Smooth muscle cell (in vitro differentiated cells): ENCODE measurements around the gene ACTN2. TPM values are rescaled to one million over a fixed set of nuclear protein-coding genes. Genes with fewer than 3 reads are reported as not detected.

Source experiments
- DNase-seq: peaks from one replicate; lab custom pipeline; 2025; ENCODE audit not compliant: unreplicated experiment; lab: John Stamatoyannopoulos, UW
- H2AFZ ChIP-seq: fragments of 200-600 bp; sonication (generic); 2 replicates; pipeline ENCODE4 v1.6.0; 2016; ENCODE audit warnings: antibody characterized with exemption, low read depth, mild to moderate bottlenecking
- H3F3A ChIP-seq: fragments of 200-600 bp; sonication (generic); 2 replicates; pipeline ENCODE4 v1.6.0; 2017; ENCODE audit warnings: antibody characterized with exemption, low read depth
- H3K27ac ChIP-seq: fragments of 200-600 bp; sonication (generic); 2 replicates; pipeline ENCODE4 v1.5.1; 2016; ENCODE audit warnings: low read depth, mild to moderate bottlenecking
- H3K27me3 ChIP-seq: fragments of 200-600 bp; sonication (generic); 2 replicates; pipeline ENCODE4 v1.6.1; 2016; ENCODE audit warnings: low read depth, mild to moderate bottlenecking
- H3K36me3 ChIP-seq: fragments of 200-600 bp; sonication (generic); 2 replicates; pipeline ENCODE4 v1.5.1; 2016; ENCODE audit warnings: low read depth
- H3K4me1 ChIP-seq: fragments of 200-600 bp; sonication (generic); 2 replicates; pipeline ENCODE4 v1.5.1; 2016; ENCODE audit warnings: low read depth
- H3K4me2 ChIP-seq: fragments of 200-600 bp; sonication (generic); 2 replicates; pipeline ENCODE4 v1.6.0; 2016; ENCODE audit warnings: mild to moderate bottlenecking
- H3K4me3 ChIP-seq: fragments of 200-600 bp; sonication (generic); 2 replicates; pipeline ENCODE4 v1.5.1; 2016; ENCODE audit warnings: mild to moderate bottlenecking
- H3K79me2 ChIP-seq: fragments of 200-600 bp; sonication (generic); 2 replicates; pipeline ENCODE4 v1.6.0; 2016; ENCODE audit warnings: low read depth, mild to moderate bottlenecking
- H3K9ac ChIP-seq: fragments of 200-600 bp; sonication (generic); 2 replicates; pipeline ENCODE4 v1.6.0; 2016; ENCODE audit warnings: low read depth
- H3K9me3 ChIP-seq: fragments of 200-600 bp; sonication (generic); replicated peaks from 2 replicates; pipeline ENCODE4 v1.5.1; 2016; ENCODE audit warnings: low read depth
- H4K20me1 ChIP-seq: fragments of 200-600 bp; sonication (generic); 2 replicates; pipeline ENCODE4 v1.6.0; 2016; ENCODE audit warnings: low read depth
- WGBS: methylation state at CpG from one replicate; pipeline ENCODE4 v1.1.7; 2016; ENCODE audit warnings: low lambda C conversion rate; 5-methylcytosine and 5-hydroxymethylcytosine counted together
- polyA plus RNA-seq: library from polyadenylated mRNA; unstranded; fragments of >200 nt; fragmentation: Nextera tagmentation; extraction: Ambion mirVana; gene quantifications from 2 replicates; pipeline ENCODE4 v1.2.1, GENCODE V29; 2016
- total RNA-seq: library from RNA; depleted of rRNA; stranded (reverse); fragments of >200 nt; gene quantifications from 2 replicates; pipeline ENCODE4 v1.2.3, GENCODE V29; 2014
- TF ChIP-seq, protein P1 (sequence below): fragments of 200-600 bp; sonication (generic); IDR thresholded peaks from 2 replicates; pipeline ENCODE4 v1.5.1; 2017; ENCODE audit warnings: borderline replicate concordance, mild to moderate bottlenecking, antibody characterized with exemption; ENCODE audit not compliant: insufficient read depth, poor library complexity, severe bottlenecking

The ACTN2 gene
- total and polyA plus RNA-seq, 2 experiments from 2014 or later, result not detected

DNA sequence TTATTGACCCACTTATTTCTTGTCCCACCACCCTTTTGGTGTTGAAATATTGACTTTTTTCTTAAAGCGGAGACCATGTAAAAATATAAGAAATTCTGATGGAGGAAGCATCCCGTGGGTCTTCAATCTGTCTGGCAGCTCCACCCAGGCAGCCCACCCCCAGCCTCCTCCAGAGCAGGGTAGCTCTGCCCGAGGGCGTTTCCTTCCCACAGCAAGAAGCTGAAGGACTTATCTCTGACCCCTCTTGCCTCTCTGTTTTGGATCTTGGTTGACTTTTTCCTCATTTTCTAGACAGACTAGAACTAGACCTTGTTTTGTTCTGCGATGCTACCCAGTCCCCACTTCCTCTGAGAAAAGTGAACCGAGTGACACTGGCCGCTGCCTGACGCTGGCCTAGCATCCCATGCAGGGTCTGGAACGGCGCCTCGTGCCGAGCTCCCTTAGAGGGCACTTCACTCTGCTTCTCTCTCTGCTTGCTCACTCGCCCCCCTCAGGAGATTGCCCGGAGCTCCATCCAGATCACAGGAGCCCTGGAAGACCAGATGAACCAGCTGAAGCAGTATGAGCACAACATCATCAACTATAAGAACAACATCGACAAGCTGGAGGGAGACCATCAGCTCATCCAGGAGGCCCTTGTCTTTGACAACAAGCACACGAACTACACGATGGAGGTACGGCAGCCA is 68.4 kb downstream of the ACTN2 start:
- Histone ChIP-seq H3K27me3 (no peaks in the 10 kb centered on the region), H3K4me2 (no peak overlapping the region), H3K36me3 (no peaks in the 10 kb centered on the region), H3F3A (no peaks in the 10 kb centered on the region), H2AFZ (no peak overlapping the region), H3K4me3 (no peak overlapping the region), H3K4me1 (no peaks in the 10 kb centered on the region), H4K20me1 (no peaks in the 10 kb centered on the region), H3K27ac (no peak overlapping the region), H3K9ac (no peak overlapping the region), H3K9me3 (no peaks in the 10 kb centered on the region), H3K79me2 (no peaks in the 10 kb centered on the region)
- no peak for DNase-seq
- TF ChIP-seq, protein P1, sequence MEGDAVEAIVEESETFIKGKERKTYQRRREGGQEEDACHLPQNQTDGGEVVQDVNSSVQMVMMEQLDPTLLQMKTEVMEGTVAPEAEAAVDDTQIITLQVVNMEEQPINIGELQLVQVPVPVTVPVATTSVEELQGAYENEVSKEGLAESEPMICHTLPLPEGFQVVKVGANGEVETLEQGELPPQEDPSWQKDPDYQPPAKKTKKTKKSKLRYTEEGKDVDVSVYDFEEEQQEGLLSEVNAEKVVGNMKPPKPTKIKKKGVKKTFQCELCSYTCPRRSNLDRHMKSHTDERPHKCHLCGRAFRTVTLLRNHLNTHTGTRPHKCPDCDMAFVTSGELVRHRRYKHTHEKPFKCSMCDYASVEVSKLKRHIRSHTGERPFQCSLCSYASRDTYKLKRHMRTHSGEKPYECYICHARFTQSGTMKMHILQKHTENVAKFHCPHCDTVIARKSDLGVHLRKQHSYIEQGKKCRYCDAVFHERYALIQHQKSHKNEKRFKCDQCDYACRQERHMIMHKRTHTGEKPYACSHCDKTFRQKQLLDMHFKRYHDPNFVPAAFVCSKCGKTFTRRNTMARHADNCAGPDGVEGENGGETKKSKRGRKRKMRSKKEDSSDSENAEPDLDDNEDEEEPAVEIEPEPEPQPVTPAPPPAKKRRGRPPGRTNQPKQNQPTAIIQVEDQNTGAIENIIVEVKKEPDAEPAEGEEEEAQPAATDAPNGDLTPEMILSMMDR, result no peak
- 74% methylated on average over 18 of the region's 18 CpGs for WGBS

DNA sequence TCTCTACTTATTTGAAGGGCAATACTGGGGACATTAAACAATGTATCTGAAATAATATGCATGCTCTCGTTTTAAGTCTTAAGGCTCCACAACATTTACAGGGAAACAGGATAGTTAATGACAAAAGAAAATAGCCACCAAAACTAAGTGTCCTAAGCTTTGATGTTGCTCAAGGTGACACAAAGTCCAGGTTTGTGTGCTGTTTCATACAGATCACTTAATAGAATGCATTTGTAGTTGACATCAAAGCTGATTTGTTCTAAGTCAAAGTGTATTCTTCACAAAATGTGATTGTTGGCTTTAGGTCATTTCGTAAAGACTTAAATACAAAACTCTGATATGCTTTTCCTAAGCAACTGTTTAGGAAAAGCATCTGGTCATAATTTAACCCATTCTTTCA is 71.3 kb downstream of the ACTN2 start:
- no peaks in the 10 kb centered on the region for H3K27me3 ChIP-seq
- no peak overlapping the region for H2AFZ ChIP-seq
- TF ChIP-seq, protein P1, result no peak

DNA sequence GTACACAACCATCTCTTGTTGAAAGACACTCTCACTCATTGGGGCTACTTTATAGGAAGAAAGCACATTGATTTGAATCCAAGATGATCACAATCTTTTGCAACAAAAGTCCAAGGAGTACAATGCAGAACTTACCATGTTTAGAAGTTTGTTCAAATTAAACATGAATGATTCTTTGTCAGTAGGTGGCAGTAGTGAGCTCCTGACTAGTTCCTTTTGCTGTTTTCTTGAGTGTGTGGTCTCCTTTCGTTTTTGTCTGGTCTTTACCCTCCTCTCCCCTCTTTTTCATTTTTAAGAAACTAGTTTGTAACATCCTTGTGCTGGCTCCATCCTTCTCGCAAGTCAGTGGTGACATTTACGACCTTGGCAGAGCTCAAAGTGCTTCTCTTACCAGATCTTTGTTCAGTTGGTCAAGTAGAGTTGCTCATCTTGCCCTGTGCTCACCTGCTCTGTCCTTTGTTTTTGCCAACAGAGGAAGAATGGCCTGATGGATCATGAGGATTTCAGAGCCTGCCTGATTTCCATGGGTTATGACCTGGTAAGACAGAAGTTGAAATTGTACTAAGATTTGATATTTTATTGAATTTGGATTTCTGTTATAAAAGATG is 73.1 kb downstream of the ACTN2 start:
- no peaks in the 10 kb centered on the region for H3K36me3 ChIP-seq
- H3K4me1 ChIP-seq, result no peaks in the 10 kb centered on the region
- H3K4me2 ChIP-seq, result peak overlapping the region; percentile 6
- H3K9me3 ChIP-seq, result no peaks in the 10 kb centered on the region
- TF ChIP-seq, protein P1, result peak; percentile 73
- H3K27me3 ChIP-seq, result no peaks in the 10 kb centered on the region
- no peak overlapping the region for H3K27ac ChIP-seq
- no peak overlapping the region for H2AFZ ChIP-seq
- H3F3A ChIP-seq, result no peaks in the 10 kb centered on the region
- no peaks in the 10 kb centered on the region for H4K20me1 ChIP-seq
- H3K9ac ChIP-seq, result no peak overlapping the region
- no peaks in the 10 kb centered on the region for H3K79me2 ChIP-seq
- WGBS, result 42% methylated on average over 3 of the region's 3 CpGs
- DNase-seq, result no peak
- H3K4me3 ChIP-seq, result no peak overlapping the region

More for the DNA sequence above, 71.3 kb downstream of the ACTN2 start:
- no peaks in the 10 kb centered on the region for H3K9me3 ChIP-seq
- no peaks in the 10 kb centered on the region for H4K20me1 ChIP-seq
- H3K4me1 ChIP-seq, result no peaks in the 10 kb centered on the region
- H3K4me3 ChIP-seq, result no peak overlapping the region
- no peaks in the 10 kb centered on the region for H3K36me3 ChIP-seq
- DNase-seq, result no peak
- no peak overlapping the region for H3K27ac ChIP-seq
- 88% methylated on average over 2 of the region's 2 CpGs for WGBS
- no peak overlapping the region for H3K9ac ChIP-seq
- no peaks in the 10 kb centered on the region for H3K79me2 ChIP-seq
- no peak overlapping the region for H3K4me2 ChIP-seq
- no peaks in the 10 kb centered on the region for H3F3A ChIP-seq

DNA sequence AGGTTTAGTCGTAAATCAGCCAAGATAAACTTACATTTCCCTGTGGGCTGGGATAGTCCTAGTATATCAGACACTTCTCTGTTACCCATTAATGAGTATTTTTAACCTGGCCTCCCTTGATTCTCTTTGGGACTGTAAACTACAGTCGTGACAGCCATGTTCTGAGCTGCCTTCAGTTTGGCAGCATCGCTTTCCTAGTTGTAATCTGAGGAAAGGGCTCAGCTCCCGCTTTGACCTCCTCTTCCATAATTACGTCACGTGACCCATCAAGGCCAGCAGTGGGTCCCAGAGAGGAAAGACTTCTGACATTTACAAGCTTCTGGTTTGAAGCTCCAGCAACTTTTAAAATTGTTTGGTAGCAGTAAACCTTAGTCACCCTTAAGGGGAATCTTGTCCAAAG is 74.2 kb downstream of the ACTN2 start:
- no peaks in the 10 kb centered on the region for H3K79me2 ChIP-seq
- H2AFZ ChIP-seq, result no peak overlapping the region
- H3K4me3 ChIP-seq, result no peak overlapping the region
- no peak overlapping the region for H3K27ac ChIP-seq
- no peaks in the 10 kb centered on the region for H3F3A ChIP-seq
- H3K4me1 ChIP-seq, result no peaks in the 10 kb centered on the region
- DNase-seq, result no peak
- TF ChIP-seq, protein P1, result no peak
- H4K20me1 ChIP-seq, result no peaks in the 10 kb centered on the region
- H3K9me3 ChIP-seq, result no peaks in the 10 kb centered on the region
- no peak overlapping the region for H3K9ac ChIP-seq
- H3K4me2 ChIP-seq, result no peak overlapping the region
- H3K36me3 ChIP-seq, result no peaks in the 10 kb centered on the region
- WGBS, result 50% methylated on average over 6 of the region's 6 CpGs
- H3K27me3 ChIP-seq, result no peaks in the 10 kb centered on the region
